CMK (cell line): ENCODE data around the gene LPXN.
"Not testable (repeated sequence)": the region's sequence is repeated elsewhere in the genome, so short reads cannot be mapped to it uniquely, and the experiment has no call there.

Experiments
- DNase-seq: peaks from one replicate; pipeline ENCODE4 v3.0.0-alpha.2; 2010; ENCODE audit warnings: low read depth

LPXN gene

DNA sequence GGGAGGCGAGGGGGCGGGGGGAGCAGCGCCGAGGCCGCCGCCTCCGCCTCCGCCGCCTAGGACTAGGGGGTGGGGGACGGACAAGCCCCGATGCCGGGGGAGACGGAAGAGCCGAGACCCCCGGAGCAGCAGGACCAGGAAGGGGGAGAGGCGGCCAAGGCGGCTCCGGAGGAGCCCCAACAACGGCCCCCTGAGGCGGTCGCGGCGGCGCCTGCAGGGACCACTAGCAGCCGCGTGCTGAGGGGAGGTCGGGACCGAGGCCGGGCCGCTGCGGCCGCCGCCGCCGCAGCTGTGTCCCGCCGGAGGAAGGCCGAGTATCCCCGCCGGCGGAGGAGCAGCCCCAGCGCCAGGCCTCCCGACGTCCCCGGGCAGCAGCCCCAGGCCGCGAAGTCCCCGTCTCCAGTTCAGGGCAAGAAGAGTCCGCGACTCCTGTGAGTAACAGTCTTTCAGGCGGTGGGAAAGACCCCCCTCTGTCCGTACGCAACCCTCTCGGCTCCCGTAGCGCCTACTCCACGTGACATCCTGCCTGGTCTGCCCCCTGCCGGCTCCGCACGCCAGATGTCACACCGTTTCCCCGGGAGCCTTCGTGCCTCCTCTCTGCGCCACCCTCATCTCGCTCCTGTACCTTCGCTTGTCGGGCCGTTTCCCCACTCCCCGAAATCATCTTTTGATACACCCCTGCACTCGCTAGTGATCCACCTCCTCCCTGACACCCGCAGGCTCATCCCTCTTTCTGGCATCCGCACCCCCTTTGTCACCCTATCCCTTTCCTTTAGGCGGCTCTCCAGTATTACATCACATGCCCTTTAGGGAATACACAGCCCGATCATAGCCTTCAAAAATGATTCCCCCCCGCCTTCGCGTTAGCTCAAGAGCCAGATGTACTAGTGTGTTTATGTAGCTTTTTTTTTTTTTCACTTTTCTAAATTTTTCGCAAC is 3.8 kb upstream of the LPXN start:
- peak; percentile 85 for DNase-seq

DNA sequence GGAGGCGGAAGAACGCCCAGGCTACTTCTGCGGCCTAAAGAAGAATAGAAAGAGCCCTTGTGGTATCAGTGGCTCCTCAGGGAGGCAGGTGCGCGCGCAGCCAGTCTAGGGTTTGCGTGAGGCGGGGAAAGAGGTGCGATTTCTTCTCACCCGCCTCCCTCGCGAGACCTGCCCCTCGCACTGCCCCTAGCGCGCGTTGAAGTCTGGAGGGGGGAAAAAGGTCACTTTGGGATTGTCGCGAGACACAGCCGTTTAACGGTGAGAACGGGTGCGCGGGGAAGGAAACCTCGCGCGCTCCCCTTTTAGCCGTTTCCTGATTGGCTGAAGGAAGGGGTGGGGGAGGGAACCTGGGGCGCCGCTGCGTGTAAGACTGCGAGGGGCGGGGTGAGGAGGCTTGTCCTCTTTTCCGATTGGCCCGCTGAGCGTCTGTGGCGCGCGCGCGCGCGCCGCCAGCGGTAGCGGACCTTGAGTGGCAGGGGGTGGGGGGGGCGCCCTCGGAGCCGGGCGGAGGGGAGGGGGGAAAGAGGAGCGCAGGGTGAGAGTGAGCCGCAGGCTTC is 3.1 kb upstream of the LPXN start, which contains the start of gene ZFP91:
Gene ZFP91, plus strand, starts transcription at position 429 of the 557 bp plus-strand sequence. CDS start 219 bp downstream, outside the sequence.
- peak; percentile 88 for DNase-seq

DNA sequence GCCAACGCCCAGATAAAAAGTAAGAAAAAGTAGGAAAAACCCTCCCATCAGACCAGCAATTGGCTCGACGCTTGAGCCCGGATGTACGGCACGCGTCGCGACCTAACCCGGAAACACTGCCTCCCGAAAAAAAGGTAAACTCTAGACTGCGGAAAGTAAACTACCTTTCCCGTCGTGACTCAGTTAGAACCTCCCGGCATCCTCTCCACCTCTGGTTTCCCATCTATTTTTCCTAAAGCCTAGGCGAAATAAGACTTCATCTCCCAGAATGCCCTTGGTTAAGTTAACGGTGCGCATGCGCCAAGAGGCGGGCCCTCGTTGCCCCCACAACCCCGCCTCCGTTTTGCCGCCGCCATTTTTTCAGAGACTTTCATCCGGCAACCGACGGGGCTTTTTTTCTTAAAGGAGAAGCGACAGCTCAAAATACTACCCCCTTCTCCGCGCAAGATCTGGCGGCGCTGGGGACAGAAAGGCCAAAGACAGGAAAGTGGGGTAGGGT is 2.5 kb upstream of the LPXN start:
- DNase-seq, result peak; percentile 80

DNA sequence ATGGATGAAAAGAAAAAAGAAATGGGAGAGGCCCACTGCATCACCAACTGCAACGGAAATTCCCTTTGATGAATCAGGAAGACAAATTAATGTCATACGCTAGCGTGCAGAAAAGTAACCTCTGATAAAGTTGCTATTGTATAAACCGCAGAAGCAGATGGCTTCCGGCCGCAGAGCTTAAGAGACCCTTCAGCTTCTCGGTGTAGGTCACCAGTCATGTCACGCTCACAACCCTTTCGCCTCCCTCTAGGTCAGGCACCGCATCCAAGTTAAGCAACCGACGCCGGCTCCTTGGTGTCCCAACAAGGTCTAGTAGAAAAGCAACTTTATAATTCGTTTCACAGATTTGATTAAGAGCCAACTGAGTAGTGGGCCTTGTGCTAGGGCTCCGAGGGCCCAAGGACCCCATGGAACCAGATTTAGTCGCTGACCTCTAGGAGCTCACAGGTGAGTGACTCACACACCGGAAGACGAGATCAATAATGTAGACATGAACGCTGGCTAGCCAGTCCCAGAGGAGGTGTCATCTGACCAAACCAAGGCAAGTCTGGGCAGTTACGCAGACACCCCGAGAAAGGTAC is 2.0 kb upstream of the LPXN start:
- DNase-seq, result peak; percentile 79

DNA sequence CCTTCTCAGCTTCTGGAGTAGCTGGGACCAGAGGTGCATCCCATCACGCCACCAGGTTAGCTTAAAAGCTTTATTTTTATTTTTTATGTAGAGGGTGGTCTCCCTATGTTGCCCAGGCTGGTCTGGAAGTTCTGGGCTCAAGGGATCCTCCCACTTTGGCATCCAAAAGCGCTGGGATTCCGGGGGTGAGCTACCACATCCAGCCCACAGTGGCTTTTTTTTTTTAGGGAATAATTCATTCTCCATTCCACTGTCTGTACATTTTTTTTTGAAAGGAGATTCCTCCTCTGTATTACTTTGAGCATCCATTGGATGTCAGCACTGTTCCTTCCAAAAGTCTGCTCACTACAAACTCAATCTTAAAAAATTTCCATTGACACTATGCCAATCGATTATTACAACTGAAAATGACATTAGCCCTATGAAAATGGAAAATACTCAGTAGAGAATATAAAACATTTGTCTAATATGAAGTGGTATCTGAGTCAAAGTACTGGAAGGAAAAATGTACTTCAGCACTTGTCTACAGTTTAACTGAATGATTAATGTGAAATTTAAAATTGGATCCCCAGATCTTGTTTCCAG is 1.3 kb upstream of the LPXN start:
- DNase-seq, result no peak

DNA sequence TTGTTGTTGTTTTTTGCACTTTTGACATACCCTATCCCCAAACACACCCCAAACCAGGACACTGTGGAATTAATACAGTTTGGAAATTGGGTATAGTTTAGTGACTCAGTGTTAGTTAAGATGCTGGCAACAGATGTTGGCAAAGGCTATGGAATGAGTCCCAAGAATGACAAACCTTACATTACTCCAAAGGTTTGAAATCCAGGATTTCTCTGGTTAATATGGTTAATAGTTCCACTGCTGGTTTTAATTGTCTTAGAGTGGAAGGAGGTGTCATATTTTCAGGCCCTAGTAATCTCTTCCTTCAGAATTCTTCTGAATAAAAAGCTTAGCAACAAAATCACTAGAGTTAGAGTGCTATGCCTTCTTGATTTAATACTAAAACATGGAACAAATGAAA is 775 bp downstream of the LPXN start:
- no peak for DNase-seq

DNA sequence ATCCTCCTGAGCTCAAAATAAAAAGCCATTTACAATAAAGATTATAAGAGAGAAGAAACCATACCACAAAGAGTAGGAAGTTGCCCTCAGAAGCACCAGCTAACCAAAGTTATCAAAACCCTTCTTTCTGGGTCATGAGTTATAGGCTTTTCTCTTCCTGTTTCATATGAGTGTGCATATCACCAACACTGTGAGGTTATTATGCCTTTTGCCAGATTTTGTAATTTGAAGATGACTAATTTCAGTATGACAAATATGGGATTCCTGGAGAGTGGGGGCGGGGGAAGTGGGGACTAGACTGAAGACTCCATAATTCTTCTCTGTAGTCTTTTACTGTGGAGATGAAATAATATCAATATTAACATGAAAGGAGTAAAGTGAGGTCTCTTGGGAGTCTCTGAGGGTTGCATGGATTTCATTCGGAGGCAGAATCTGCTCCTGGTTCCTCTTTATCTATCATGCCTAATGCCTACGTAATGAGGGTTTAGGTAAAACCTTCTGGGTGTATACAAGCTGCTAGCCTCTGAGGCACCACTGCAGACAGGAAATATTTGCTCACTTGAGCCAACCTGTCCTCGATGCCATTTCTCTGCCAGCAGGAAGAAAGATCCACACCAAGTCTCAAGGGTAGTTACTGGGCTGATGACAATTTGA is 2.1 kb downstream of the LPXN start:
- no peak for DNase-seq

DNA sequence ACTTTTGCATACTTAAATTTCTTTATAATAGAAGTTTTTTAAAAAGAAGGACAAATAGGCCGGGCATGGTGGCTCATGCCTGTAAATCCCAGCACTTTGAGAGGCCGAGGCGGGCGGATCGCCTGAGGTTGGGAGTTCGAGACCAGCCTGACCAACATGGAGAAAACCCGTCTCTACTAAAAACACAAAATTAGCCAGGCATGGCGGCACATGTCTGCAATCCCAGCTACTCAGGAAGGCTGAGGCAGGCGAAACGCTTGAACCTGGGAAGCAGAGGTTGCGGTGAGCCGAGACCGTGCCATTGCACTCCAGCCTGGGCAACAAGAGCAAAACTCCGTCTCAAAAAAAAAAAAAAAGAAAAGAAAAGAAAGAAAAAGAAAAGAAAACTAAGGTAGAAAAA is 2.8 kb downstream of the LPXN start:
- not testable (repeated sequence) for DNase-seq

DNA sequence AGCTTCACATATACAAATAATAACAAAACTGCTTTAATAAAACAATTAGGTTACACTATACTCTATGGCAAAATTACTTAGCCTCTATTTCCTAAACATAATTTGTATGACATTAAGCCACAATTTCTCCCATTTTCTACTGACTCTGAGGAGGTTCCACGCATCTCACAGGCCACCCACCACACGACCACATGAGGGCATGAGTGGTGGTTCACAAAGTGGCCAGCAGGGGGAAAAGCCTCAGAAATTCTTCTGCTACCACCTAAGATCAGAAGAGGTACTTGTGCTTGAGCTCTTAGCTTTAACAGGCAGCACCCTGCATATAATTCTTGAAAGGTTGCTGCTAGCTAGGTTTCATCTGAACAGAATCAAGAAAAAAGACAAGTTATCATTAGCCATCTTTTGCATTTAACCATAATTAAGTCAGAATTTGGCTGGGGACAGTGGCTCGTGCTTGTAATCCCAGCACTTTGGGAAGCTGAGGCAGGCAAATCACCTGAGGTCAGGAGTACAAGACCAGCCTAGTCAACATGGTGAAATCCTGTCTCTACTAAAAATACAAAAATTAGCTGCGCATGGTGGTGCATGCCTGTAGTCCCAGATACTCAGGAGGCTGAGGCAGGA is 7.7 kb downstream of the LPXN start:
- peak; percentile 48 for DNase-seq

DNA sequence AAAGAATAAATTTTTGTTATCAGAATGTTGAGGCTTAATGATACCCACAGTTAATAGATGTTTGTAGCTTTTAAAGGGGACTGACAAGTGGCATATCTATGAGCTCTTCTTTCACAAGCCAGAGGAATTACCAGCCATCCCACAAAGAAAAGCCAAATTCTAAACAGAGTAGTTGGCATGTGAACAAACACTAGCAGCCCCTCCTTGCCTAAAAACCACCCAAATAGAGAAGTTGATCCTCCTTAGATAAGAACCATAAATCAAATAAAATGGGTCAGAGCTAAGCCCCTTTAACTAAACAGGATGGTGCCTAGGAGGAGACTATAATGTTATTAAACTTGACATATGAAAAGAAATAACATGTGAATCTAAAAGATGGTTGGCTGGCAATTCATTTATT is 11.4 kb downstream of the LPXN start:
- DNase-seq, result no peak

DNA sequence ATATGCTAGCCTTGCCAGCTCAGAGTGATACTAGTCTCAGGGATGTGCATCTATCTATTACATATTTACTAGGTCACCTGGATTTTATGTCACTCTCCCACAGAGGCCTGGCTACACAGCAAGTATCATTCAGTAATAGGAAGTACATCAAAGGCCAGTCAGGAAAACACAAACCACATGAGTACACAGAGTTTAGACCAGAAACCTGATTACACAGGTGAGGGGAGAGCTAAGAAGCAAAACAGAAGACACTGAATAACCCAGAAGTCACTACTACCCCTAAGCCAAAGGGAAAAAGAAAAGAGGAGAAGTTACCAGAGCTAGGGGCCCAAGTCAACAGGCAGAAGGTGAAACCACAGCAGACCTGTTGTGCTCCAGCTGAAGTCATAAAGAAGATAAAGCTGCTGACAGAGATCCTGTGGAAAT is 13.3 kb downstream of the LPXN start:
- DNase-seq, result no peak

DNA sequence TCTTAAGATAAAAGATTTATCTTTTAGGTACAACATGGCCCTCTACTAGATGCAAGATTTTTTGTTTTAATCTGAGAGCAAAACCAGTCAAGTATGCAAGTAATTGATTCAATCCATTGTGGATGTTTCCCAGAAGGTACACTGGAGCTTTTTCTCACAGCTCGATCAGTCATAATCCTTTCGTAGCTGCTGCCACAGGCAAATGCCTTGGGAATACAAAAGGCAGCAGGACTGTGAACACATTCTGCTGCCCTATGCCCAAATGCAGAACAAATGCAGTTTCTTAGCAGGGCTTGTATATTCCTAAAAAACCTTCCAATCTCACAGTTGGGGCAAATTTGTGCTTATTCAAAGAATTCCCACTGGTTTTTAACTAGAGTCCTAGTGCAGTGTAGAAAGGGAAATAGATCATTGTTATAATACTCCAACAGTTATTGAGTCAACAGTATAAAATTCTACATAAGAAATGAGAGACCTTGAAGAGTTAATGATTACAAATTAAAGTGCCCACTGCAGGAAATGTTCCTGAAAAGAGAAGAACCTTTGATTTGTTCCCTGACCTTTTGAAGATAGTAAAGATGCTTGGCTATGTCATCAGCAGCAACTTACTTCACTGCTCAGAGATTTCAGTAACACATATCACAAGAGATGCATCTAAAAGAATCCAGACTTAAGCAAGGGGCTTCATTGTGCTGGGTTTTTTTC is 14.1 kb downstream of the LPXN start:
- no peak for DNase-seq

DNA sequence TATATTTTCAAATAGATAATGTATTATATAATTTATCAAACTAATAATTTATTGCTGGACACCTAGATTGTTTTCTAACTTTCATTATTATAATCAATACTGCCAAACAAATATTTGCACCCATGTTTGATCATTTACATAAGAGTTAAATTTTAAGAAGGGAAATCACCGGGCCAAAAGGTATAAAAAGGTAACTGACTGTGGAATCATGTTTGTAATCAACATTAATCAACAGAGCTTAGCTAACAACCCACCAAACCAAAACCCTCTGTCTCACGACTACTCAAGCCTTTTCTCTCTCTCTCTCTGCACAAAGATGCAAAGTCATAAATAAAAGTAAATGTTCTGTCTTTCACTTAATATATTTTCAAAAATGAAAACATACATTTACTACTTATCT is 14.8 kb downstream of the LPXN start:
- DNase-seq, result no peak

DNA sequence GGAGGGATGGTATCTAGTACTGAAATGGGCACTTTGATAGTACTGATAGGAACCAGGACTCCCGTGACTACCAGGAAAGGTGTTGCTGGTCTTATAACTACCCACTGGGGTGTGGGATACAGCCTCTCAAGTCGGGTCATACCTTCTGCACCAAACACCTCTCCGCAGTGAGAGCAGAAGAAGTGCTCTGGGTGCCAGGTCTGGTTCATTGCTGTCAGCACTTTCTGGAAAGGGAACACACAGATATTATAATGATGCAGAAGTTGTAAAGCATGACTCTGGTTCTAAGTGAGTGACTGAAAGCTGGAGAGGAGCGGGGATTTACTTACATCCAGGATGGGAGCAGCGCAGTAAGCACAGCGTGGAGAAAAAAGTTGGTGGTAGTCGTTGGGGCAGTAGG is 26.0 kb downstream of the LPXN start:
- no peak for DNase-seq

DNA sequence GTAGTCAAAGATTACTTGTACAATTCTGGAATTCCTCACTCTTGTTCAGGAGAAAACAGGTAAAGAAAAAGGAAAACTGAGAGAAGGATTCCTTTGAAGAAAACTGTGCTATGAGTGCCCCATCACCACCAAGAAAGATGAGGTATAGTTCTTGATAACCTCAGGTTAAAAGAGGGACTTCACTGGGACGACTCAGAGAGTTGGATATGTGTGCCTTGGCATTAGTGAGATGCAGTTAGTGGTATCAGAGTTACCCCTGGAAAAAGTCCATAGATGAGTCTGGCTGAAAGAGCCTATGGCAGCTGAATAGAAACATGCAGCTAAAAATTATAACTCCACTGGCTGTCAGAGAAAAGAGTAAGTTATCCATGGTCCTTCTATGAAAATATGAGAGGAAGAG is 28.8 kb downstream of the LPXN start:
- no peak for DNase-seq

DNA sequence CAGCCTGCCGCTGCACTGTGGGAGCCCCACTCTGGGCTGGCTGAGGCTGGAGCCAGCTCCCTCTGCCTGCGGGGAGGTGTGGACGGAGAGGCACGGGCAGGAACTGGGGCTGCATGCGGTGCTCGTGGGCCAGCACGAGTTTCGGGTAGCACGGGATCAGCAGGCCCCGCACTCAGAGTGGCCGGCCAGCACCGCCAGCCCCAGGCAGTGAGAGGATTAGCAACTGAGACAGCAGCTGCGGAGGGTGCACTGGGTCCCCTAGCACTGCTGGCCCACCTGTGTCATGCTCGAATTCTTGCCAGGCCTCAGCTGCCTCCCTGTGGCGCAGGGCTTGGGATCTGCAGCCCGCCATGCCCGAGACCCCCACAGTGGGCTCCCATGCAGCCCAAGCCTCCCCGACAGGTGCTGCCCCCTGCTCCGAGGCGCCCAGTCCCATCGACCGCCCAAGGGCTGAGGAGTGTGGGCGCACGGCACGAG is 43.8 kb downstream of the LPXN start:
- DNase-seq, result no peak

DNA sequence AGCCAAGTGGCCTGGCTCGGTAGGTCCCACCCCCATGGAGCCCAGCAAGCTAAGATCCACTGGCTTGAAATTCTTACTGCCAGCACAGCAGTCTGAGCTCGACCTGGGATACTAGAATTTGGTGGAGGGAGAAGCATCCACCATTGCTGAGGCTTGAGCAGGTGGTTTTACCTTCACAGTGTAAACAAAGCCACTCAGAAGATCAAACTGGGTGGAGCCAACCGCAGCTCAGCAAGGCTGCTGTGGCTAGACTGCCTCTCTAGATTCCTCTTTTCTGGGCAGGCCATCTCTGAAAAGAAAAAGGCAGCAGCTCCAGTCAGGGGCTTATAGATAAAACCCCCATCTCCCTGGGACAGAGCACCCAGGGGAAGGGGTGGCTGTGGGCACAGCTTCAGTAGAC is 45.4 kb downstream of the LPXN start:
- no peak for DNase-seq

DNA sequence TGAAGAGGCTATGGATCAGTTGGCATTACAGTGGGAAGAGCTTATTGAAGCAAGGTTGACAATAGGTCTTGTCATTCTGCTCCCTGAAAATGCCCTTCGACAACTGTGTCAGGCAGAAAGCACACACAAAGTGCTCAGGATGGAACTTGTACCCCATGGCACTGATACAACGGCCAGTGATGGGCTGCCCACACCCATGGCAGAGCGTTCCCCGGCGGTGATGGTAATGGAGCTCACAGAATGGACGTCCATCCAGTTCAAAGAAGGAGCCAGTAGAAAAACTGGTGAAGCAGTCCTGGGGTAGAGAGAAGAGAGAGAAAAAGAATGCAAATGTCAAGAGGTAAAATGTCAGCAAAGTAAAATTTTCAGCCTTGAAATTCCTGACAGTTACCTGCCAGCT is 48.2 kb downstream of the LPXN start:
- DNase-seq, result no peak

DNA sequence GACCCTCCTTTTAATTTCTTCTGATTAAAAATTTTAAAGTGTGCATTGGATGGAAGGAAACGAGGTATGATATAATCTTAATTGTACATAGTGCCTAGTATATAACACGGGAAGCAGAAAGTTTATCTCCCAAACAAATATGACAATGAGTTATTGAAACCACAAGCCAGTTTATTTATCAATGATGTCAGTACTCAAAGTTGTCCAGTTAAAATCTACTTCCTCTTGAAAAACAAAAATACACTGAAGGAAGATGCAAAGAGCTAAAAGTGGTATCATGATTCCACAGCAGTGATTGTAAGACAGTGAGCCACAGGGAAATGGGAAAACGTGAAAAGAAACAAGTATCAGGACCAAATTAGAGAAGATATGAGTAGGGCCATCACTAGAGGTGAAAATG is 48.9 kb downstream of the LPXN start:
- DNase-seq, result peak; percentile 12

DNA sequence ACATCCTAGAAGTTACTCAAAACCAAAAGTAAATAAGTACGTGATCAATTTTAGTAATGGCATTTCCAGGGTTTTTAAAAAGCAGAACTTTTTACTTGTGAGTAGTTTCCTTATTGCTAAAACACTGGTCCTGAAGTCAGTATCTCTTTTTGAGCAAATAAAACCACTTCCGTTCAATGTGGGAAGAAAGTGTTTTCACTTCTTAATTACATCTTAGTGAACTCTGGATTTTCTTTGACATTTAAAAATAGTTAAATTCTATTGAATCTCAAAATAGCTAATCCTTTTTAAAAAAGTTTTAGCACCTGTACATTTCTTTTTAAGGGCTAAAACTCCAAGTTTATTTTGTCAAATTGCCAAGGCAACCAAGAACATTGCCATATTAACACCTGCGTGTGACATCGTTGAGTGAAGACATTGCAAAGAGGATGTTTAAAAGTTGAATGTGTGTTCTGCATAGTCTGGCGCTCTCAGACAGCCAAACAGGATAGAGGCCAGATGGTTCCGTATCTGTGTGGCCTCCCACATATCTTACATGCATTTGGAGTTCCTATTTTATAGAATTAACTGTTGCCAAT is 50.5 kb downstream of the LPXN start:
- DNase-seq, result peak; percentile 27
